H1 (cell line): ENCODE results near the gene FMNL2. TPM values are rescaled to one million over a fixed set of nuclear protein-coding genes. Genes with fewer than 3 reads are reported as not detected.

Experiments
- CTCF ChIA-PET: fragments of 300-600 bp; sonication (Branson Sonifier 250); formaldehyde crosslinking; loops from one replicate; lab custom pipeline; 2021; ENCODE audit not compliant: partially characterized antibody; lab: Charles Lee
- POLR2A ChIA-PET: fragments of 300-600 bp; sonication (Branson Sonifier 250); formaldehyde crosslinking; loops from one replicate; lab custom pipeline; 2021; ENCODE audit warnings: inconsistent platforms; ENCODE audit not compliant: partially characterized antibody; lab: Charles Lee
- DNase-seq, 2 experiments: peaks; one replicate each; pipeline versions ENCODE4 v3.0.0 to v3.0.0-alpha.2; 2010 to 2022; ENCODE audit warnings: low spot score in 2 of 2, low read depth in 1 of 2, mixed read lengths in 1 of 2
- FAIRE-seq: peaks from 2 replicates; lab custom pipeline; 2011; peaks lifted over from hg19 to GRCh38; lab: Jason Lieb, UNC
- H2AFZ ChIP-seq: 2 replicates; pipeline ENCODE4 v1.8.1; 2012; ENCODE audit warnings: low read length, inconsistent platforms
- H2AK5ac ChIP-seq: 2 replicates; pipeline ENCODE4 v1.6.1; 2013; ENCODE audit warnings: low read depth, low read length
- H2BK120ac ChIP-seq: replicated peaks from 2 replicates; pipeline ENCODE3; 2013; ENCODE audit warnings: low read depth, low read length, inconsistent platforms
- H2BK12ac ChIP-seq: 2 replicates; pipeline ENCODE4 v1.6.1; 2013; ENCODE audit warnings: low read depth, low read length
- H2BK15ac ChIP-seq: 2 replicates; pipeline ENCODE4 v1.6.1; 2013; ENCODE audit warnings: low read length
- H2BK20ac ChIP-seq: 2 replicates; pipeline ENCODE4 v1.6.1; 2013; ENCODE audit warnings: low read length
- H2BK5ac ChIP-seq: 2 replicates; pipeline ENCODE4 v1.6.1; 2013; ENCODE audit warnings: low read depth, low read length
- H3K14ac ChIP-seq: 2 replicates; pipeline ENCODE4 v1.6.1; 2013; ENCODE audit warnings: inconsistent platforms; ENCODE audit not compliant: insufficient read length
- H3K18ac ChIP-seq: 2 replicates; pipeline ENCODE4 v1.6.1; 2013; ENCODE audit warnings: low read length; ENCODE audit errors: extremely low read depth
- H3K23ac ChIP-seq: 2 replicates; pipeline ENCODE4 v1.6.1; 2013; ENCODE audit warnings: inconsistent platforms; ENCODE audit not compliant: insufficient read length
- H3K23me2 ChIP-seq: 2 replicates; pipeline ENCODE4 v1.6.1; 2013; ENCODE audit warnings: low read depth, low read length
- H3K27ac ChIP-seq: 2 replicates; pipeline ENCODE4 v1.6.1; 2011; ENCODE audit warnings: low read depth, low read length, inconsistent platforms
- H3K27me3 ChIP-seq, 4 experiments: replicated peaks in 1 of 4; 1 replicate in 1 of 4; 2 replicates in 3 of 4; pipeline versions ENCODE4 v1.6.1 to v1.8.1; 2011 to 2013; ENCODE audit warnings: low read length in 3 of 4, mild to moderate bottlenecking in 3 of 4, inconsistent platforms in 2 of 4, mixed read lengths in 2 of 4, moderate library complexity in 1 of 4; ENCODE audit not compliant: control insufficient read depth in 3 of 4, insufficient read depth in 3 of 4; ENCODE audit errors: extremely low read depth in 1 of 4
- H3K36me3 ChIP-seq, 4 experiments: 2 replicates each; pipeline versions ENCODE4 v1.6.1 to v1.8.1; 2011 to 2013; ENCODE audit warnings: mild to moderate bottlenecking in 4 of 4, low read length in 3 of 4, moderate library complexity in 2 of 4, control low read depth in 1 of 4, inconsistent platforms in 1 of 4; ENCODE audit not compliant: insufficient read depth in 4 of 4, control insufficient read depth in 2 of 4
- H3K4ac ChIP-seq: replicated peaks from 2 replicates; pipeline ENCODE3; 2013; ENCODE audit warnings: low read length, low read depth, mixed read lengths, inconsistent platforms; ENCODE audit not compliant: insufficient read length
- H3K4me1 ChIP-seq, 4 experiments: replicated peaks in 1 of 4; 1 replicate in 1 of 4; 2 replicates in 3 of 4; pipeline versions ENCODE4 v1.6.1 to v1.8.1; 2011 to 2013; ENCODE audit warnings: low read length in 3 of 4, inconsistent platforms in 2 of 4, mixed read lengths in 1 of 4; ENCODE audit not compliant: insufficient read depth in 4 of 4, control insufficient read depth in 3 of 4
- H3K4me2 ChIP-seq, 2 experiments: 2 replicates each; pipeline versions ENCODE4 v1.6.1 to v1.8.1; 2011 to 2013; ENCODE audit warnings: low read depth in 2 of 2, low read length in 2 of 2, control low read depth in 1 of 2, inconsistent platforms in 1 of 2, mild to moderate bottlenecking in 1 of 2; ENCODE audit not compliant: insufficient read depth in 1 of 2
- H3K4me3 ChIP-seq, 4 experiments: fragments of 200-600, 300-600 bp in 1 of 4; sonication (generic), shearing (Covaris generic), sonication (Bioruptor Twin) in 1 of 4; 2 replicates each; pipeline versions ENCODE4 v1.5.1 to v1.8.1; 2011 to 2016; ENCODE audit warnings: low read length in 4 of 4, low read depth in 3 of 4, control low read depth in 2 of 4, inconsistent platforms in 2 of 4, mild to moderate bottlenecking in 2 of 4, mixed read lengths in 1 of 4, moderate library complexity in 1 of 4; ENCODE audit not compliant: insufficient read depth in 2 of 4; ENCODE audit errors: extremely low read depth in 1 of 4
- H3K56ac ChIP-seq: replicated peaks from 2 replicates; pipeline ENCODE3; 2013; ENCODE audit warnings: low read depth, mild to moderate bottlenecking, mixed read lengths, low read length, inconsistent platforms; ENCODE audit not compliant: insufficient read length
- H3K79me1 ChIP-seq: 2 replicates; pipeline ENCODE4 v1.6.1; 2013; ENCODE audit warnings: low read depth, low read length, control low read depth
- H3K79me2 ChIP-seq, 2 experiments: 2 replicates each; pipeline versions ENCODE4 v1.6.1 to v1.8.1; 2012 to 2013; ENCODE audit warnings: low read length in 2 of 2, mild to moderate bottlenecking in 2 of 2, inconsistent platforms in 1 of 2; ENCODE audit not compliant: insufficient read depth in 2 of 2, control insufficient read depth in 1 of 2
- H3K9ac ChIP-seq, 4 experiments: replicated peaks in 1 of 4; 1 replicate in 1 of 4; 2 replicates in 3 of 4; pipeline versions ENCODE4 v1.6.1 to v1.8.1; 2011 to 2013; ENCODE audit warnings: low read depth in 3 of 4, low read length in 3 of 4, control low read depth in 2 of 4, mild to moderate bottlenecking in 2 of 4, moderate library complexity in 2 of 4, inconsistent platforms in 1 of 4; ENCODE audit errors: extremely low read depth in 1 of 4
- H3K9me3 ChIP-seq, 2 experiments: 2 replicates each; pipeline versions ENCODE4 v1.6.1 to v1.8.1; 2012 to 2013; ENCODE audit warnings: mild to moderate bottlenecking in 2 of 2, moderate library complexity in 2 of 2, control low read depth in 1 of 2, inconsistent platforms in 1 of 2, low read depth in 1 of 2, low read length in 1 of 2, mixed read lengths in 1 of 2; ENCODE audit not compliant: insufficient read depth in 2 of 2
- H4K20me1 ChIP-seq, 2 experiments: replicated peaks in 1 of 2; 2 replicates each; pipeline versions ENCODE3 to v1.8.1; 2011 to 2013; ENCODE audit warnings: inconsistent platforms in 2 of 2, low read length in 2 of 2, mild to moderate bottlenecking in 1 of 2; ENCODE audit not compliant: insufficient read depth in 2 of 2, control insufficient read depth in 1 of 2
- H4K5ac ChIP-seq: 2 replicates; pipeline ENCODE4 v1.6.1; 2013; ENCODE audit warnings: low read length, low read depth, mixed read lengths, inconsistent platforms; ENCODE audit not compliant: insufficient read length
- H4K8ac ChIP-seq: 2 replicates; pipeline ENCODE4 v1.8.0; 2013; ENCODE audit warnings: mild to moderate bottlenecking, moderate library complexity, low read length, inconsistent platforms; ENCODE audit not compliant: insufficient read depth; ENCODE audit errors: extremely low read depth
- H4K91ac ChIP-seq: replicated peaks from 2 replicates; pipeline ENCODE3; 2013; ENCODE audit warnings: low read length, mixed read lengths, inconsistent platforms; ENCODE audit not compliant: insufficient read length
- ATF2 ChIP-seq: IDR thresholded peaks from 2 replicates; pipeline ENCODE4 v1.6.1; 2012; ENCODE audit warnings: low read length, inconsistent platforms
- ATF3 ChIP-seq: IDR thresholded peaks from 2 replicates; pipeline ENCODE4 v1.6.1; 2011; ENCODE audit warnings: low read depth, mild to moderate bottlenecking, low read length; ENCODE audit not compliant: insufficient read depth
- CEBPB ChIP-seq: IDR thresholded peaks from 2 replicates; pipeline ENCODE4 v1.6.1; 2012; ENCODE audit warnings: low read depth, low read length
- EZH2 ChIP-seq: fragments of 200-600 bp; sonication (generic); IDR thresholded peaks from 2 replicates; pipeline ENCODE4 v1.7.1; 2012; ENCODE audit warnings: low read depth, mild to moderate bottlenecking, moderate library complexity, low read length, inconsistent platforms; ENCODE audit not compliant: severe bottlenecking
- GABPA ChIP-seq: IDR thresholded peaks from 2 replicates; pipeline ENCODE4 v1.6.1; 2011; ENCODE audit warnings: mild to moderate bottlenecking, low read length, moderate library complexity, borderline replicate concordance; ENCODE audit not compliant: insufficient read depth
- KDM1A ChIP-seq: fragments of 200-600, 300-600 bp; sonication (generic); IDR thresholded peaks from 2 replicates; pipeline ENCODE4 v1.7.1; 2016; ENCODE audit warnings: mild to moderate bottlenecking, low read length, borderline replicate concordance
- TAF1 ChIP-seq: IDR thresholded peaks from 2 replicates; pipeline ENCODE4 v1.6.1; 2011; ENCODE audit warnings: mild to moderate bottlenecking, low read depth, low read length
- WGBS, 2 experiments: shearing (Covaris generic) in 1 of 2; methylation state at CpG; one replicate each; pipeline versions ENCODE4 v1.1.6 to v1.1.7; 2013 to 2015; ENCODE audit warnings: low lambda C conversion rate in 2 of 2, mixed read lengths in 2 of 2, inconsistent platforms in 1 of 2, low coverage in 1 of 2, missing lambda C conversion rate in 1 of 2; ENCODE audit not compliant: insufficient replicate concordance in 2 of 2, insufficient coverage in 1 of 2, insufficient read length in 1 of 2; ENCODE audit errors: extremely low coverage in 1 of 2, missing lambda C conversion rate in 1 of 2; 5-methylcytosine and 5-hydroxymethylcytosine counted together
- polyA plus RNA-seq, 7 experiments: library from polyadenylated mRNA; depleted of rRNA in 3 of 7; stranded (reverse) in 5 of 7; unstranded in 2 of 7; fragments of >200 nt in 5 of 7; fragments of 200-250 nt in 2 of 7; gene quantifications; 1 replicate in 5 of 7; 2 replicates in 1 of 7; 4 replicates in 1 of 7; pipeline versions ENCODE4 v1.2.1 to v1.2.3, GENCODE V29; 2011 to 2013; ENCODE audit warnings: missing spikeins in 2 of 7, mixed read lengths in 2 of 7
- total RNA-seq: library from RNA; stranded (reverse); fragmentation: NEBNext Ultra II Directional; extraction: Animal tissue kit (Norgen Biotek cat#: 25700); gene quantifications from 2 replicates; pipeline ENCODE4 v1.2.1, GENCODE V29; 2021

The FMNL2 gene
- total and polyA plus RNA-seq, 2 of the 8 experiments (the other 6 are each of a cell fraction or from before 2014, with no cell fraction given), result 15.5 to 45.1 TPM

DNA sequence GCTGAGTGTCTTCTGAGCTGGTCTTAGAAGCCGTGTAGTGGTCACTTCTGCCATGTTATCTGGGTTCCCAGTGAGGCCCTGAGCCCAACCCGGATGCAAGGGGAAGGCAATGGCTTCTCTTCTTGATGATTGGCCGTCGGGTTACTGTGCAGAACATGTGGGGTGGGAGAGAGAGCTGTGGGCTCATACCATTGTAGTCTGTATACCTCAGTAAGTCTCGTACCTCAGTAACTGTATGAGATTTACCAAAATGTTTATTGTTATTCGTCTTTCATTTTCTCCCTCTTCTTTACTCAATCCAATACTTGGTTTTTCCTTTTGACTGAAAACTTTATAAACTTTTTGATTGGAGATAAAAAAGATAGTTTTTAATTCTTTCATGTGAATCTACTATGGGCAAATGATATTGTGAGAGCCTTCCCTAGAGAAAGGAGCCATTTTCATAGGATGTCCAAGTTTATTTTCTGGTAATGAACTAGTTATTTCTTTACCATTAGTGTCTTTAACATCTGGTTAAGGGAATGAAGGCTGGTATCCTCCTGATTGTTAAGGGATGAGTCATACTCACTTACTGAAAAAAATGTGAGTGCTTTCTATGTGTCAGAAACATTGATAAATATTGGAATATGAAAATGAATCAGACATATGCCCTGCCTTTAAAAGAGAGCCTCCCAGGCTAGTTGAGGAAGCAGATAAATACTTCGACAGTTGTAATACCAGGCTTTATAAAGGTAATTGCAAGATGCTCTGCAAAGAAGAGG is 252.4 kb downstream of the FMNL2 start:
- Histone ChIP-seq H3K18ac (no peak overlapping the region), H2BK20ac (no peak overlapping the region), H3K14ac (no peak overlapping the region), H3K4me2 (no peak overlapping the region), H2BK5ac (no peak overlapping the region), H3K27ac (no peak overlapping the region), H3K9me3 (no peaks in the 10 kb centered on the region), H3K4me1 (no peaks in the 10 kb centered on the region), H3K56ac (no peak overlapping the region), H3K27me3 (no peaks in the 10 kb centered on the region), H3K23me2 (no peaks in the 10 kb centered on the region), H3K9ac (no peak overlapping the region), H4K5ac (no peak overlapping the region), H2AFZ (no peak overlapping the region), H3K36me3 (peaks cover 0 to 3% (median 1%) of the 10 kb centered on the region in 4 experiments; a peak in 2 of 8 replicates), H3K23ac (no peak overlapping the region), H2BK120ac (no peak overlapping the region), H3K4ac (no peak overlapping the region), H4K8ac (no peak overlapping the region), H4K91ac (no peak overlapping the region), H4K20me1 (no peaks in the 10 kb centered on the region), H3K79me1 (no peaks in the 10 kb centered on the region), H3K4me3 (no peak overlapping the region), H2BK15ac (no peak overlapping the region), H2AK5ac (no peak overlapping the region), H2BK12ac (no peak overlapping the region), H3K79me2 (no peaks in the 10 kb centered on the region)
- ChIA-PET CTCF (interaction anchor here (0.5 to 1.4 kb wide), 2 partner anchors 48 to 378 kb away, joined by 3 to 4 read pairs; no protein-coding TSS in a partner anchor), POLR2A (no interaction called here)
- no peak for TF ChIP-seq ATF3
- no peak for TF ChIP-seq KDM1A
- no peak for TF ChIP-seq TAF1
- TF ChIP-seq CEBPB, result no peak
- TF ChIP-seq EZH2, result no peak
- no peak for TF ChIP-seq ATF2
- TF ChIP-seq GABPA, result no peak
- 86% methylated on average over 7 of the region's 7 CpGs; no CpG with 5 or more reads in 1 of the 2 experiments for WGBS, 2 experiments
- DNase-seq (no peak), FAIRE-seq (no peak)
